ENCODE measurements around the gene KCNJ18.
"Not testable (repeated sequence)": the region's sequence is repeated elsewhere in the genome, so short reads cannot be mapped to it uniquely, and the experiment has no call there.

- not testable (repeated sequence) for TF ChIP-seq POLR2A (IDR thresholded peaks at IDR 0.05)
- TF ChIP-seq, protein P1, sequence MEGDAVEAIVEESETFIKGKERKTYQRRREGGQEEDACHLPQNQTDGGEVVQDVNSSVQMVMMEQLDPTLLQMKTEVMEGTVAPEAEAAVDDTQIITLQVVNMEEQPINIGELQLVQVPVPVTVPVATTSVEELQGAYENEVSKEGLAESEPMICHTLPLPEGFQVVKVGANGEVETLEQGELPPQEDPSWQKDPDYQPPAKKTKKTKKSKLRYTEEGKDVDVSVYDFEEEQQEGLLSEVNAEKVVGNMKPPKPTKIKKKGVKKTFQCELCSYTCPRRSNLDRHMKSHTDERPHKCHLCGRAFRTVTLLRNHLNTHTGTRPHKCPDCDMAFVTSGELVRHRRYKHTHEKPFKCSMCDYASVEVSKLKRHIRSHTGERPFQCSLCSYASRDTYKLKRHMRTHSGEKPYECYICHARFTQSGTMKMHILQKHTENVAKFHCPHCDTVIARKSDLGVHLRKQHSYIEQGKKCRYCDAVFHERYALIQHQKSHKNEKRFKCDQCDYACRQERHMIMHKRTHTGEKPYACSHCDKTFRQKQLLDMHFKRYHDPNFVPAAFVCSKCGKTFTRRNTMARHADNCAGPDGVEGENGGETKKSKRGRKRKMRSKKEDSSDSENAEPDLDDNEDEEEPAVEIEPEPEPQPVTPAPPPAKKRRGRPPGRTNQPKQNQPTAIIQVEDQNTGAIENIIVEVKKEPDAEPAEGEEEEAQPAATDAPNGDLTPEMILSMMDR (IDR thresholded peaks at IDR 0.05 in 4 of 5, conservative IDR thresholded peaks at IDR 0.05 in 1 of 5) = not testable (repeated sequence)
These were observed 47.2 kb downstream of the KCNJ18 start for GRCh38 chr17:21739485-21739884.

All from gastrocnemius medialis (tissue), 4 donors.